MCF 10A (cell line): ENCODE results near the gene KRTAP5-6. TPM values are rescaled to one million over a fixed set of nuclear protein-coding genes. Genes with fewer than 3 reads are reported as not detected.

ENCODE experiments used
- BruUV-seq: library from RNA; stranded (reverse); fragments of 400-500 nt; replicated peaks from 2 replicates; lab custom pipeline; 2021; lab: Mats Ljungman, UMichigan
- CTCF ChIA-PET: fragments of 300-600 bp; sonication (Branson Sonifier 250); formaldehyde crosslinking; extraction: SDS; loops from one replicate; lab custom pipeline; 2021; ENCODE audit warnings: antibody characterized with exemption, inconsistent platforms; lab: Yijun Ruan, JAX
- POLR2A ChIA-PET: fragments of 300-600, 350-650 bp; sonication (Branson Sonifier 250); formaldehyde crosslinking; extraction: SDS; loops from one replicate; lab custom pipeline; 2020; ENCODE audit warnings: antibody characterized with exemption, inconsistent platforms; lab: Yijun Ruan, JAX
- DNase-seq: peaks from one replicate; pipeline ENCODE4 v3.0.0-alpha.2; 2018; ENCODE audit not compliant: unreplicated experiment
- H3K27ac Mint-ChIP-seq: one replicate; pipeline ENCODE4 v1.8.0; 2022; ENCODE audit warnings: mild to moderate bottlenecking, low read depth, mixed read lengths; ENCODE audit not compliant: unreplicated experiment
- H3K27me3 Mint-ChIP-seq: one replicate; pipeline ENCODE4 v1.8.0; 2022; ENCODE audit warnings: mixed read lengths; ENCODE audit not compliant: insufficient read depth, unreplicated experiment
- H3K36me3 Mint-ChIP-seq: one replicate; pipeline ENCODE4 v1.8.0; 2022; ENCODE audit warnings: mild to moderate bottlenecking, moderate library complexity, mixed read lengths; ENCODE audit not compliant: insufficient read depth, unreplicated experiment
- H3K4me1 Mint-ChIP-seq: one replicate; pipeline ENCODE4 v1.8.0; 2022; ENCODE audit warnings: mixed read lengths; ENCODE audit not compliant: insufficient read depth, unreplicated experiment
- H3K4me3 Mint-ChIP-seq: one replicate; pipeline ENCODE4 v1.8.0; 2022; ENCODE audit warnings: mild to moderate bottlenecking, moderate library complexity, mixed read lengths; ENCODE audit not compliant: unreplicated experiment
- H3K9me3 Mint-ChIP-seq: one replicate; pipeline ENCODE4 v1.8.0; 2022; ENCODE audit warnings: mixed read lengths; ENCODE audit not compliant: unreplicated experiment
- CTCF ChIP-seq: fragments of 200-600 bp; IDR thresholded peaks from one replicate; pipeline ENCODE4 v1.8.0; 2022; ENCODE audit warnings: antibody characterized with exemption, mild to moderate bottlenecking; ENCODE audit not compliant: unreplicated experiment
- intact Hi-C: fragments of 100-400 bp; cut with micrococcal nuclease; formaldehyde crosslinking; loops from 2 replicates; pipeline ENCODE4 v1.14.1; 2022
- total RNA-seq: library from RNA; stranded (reverse); gene quantifications from 2 replicates; pipeline ENCODE4 v1.2.3, GENCODE V29; 2022

The KRTAP5-6 gene
- total RNA-seq, 1 experiment from 2014 or later: not detected

DNA sequence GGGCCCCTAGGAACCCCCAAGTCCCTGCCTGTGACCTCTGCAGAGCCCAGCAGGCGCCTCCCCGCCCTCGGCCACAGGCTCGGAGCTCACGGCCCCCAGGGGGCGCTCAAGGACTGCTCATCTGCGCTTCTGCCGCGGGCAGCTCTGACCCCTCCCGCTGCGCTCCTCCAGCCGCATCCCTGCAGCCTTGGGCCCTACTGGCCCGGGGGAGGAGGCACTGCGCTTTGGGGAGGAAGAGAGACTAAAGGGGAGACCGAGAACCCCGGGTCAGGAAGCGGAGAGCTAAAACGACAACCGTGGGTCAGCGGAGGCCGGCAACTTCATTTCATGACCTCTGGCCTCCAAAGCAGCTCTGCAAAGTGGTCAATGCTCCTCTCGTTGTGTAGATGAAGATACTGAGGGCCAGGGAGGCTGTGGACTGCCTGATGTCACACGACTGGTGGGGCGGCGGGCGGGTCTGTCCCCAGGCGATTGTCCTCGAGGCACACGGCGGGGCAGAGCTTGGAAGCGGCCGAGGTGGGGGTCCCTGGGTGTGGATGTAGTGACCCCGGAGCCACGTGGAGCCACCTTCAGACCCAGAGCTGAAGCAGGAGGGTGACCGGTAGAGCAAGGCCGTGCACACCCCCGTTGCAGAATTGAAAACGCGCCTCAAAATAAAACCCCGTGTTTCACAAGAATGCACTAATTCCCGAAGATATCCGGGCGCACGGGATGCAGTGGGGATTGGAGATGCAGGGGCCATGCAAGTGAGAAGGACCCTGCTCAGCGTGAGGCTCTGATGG, 2.7 kb upstream of the KRTAP5-6 start:
- BruUV-seq: no TSS peak
- Mint-ChIP-seq H3K9me3 (no peaks in the 10 kb centered on the region), H3K4me3 (peak overlapping the region; percentile 11), H3K27ac (no peak overlapping the region), H3K36me3 (peaks cover 6% of the 10 kb centered on the region), H3K27me3 (no peaks in the 10 kb centered on the region), H3K4me1 (peaks cover 11% of the 10 kb centered on the region)
- TF ChIP-seq CTCF: peak; percentile 91
- intact Hi-C loops: loop anchor here (5.0 kb wide), 1 partner anchor 42 kb away; no protein-coding TSS in a partner anchor
- DNase-seq: peak; percentile 69
- CTCF ChIA-PET: interaction anchor here (0.5 to 6.0 kb wide), 74 partner anchors 7 to 1207 kb away, joined by 3 to 171 read pairs (median 5); partner anchors contain the start of genes H19, MRPL23 and SYT8
- POLR2A ChIA-PET: interaction anchor here (0.6 to 2.6 kb wide), 12 partner anchors 23 to 308 kb away, joined by 3 to 49 read pairs (median 4); partner anchors contain the start of genes MRPL23 and SYT8

DNA sequence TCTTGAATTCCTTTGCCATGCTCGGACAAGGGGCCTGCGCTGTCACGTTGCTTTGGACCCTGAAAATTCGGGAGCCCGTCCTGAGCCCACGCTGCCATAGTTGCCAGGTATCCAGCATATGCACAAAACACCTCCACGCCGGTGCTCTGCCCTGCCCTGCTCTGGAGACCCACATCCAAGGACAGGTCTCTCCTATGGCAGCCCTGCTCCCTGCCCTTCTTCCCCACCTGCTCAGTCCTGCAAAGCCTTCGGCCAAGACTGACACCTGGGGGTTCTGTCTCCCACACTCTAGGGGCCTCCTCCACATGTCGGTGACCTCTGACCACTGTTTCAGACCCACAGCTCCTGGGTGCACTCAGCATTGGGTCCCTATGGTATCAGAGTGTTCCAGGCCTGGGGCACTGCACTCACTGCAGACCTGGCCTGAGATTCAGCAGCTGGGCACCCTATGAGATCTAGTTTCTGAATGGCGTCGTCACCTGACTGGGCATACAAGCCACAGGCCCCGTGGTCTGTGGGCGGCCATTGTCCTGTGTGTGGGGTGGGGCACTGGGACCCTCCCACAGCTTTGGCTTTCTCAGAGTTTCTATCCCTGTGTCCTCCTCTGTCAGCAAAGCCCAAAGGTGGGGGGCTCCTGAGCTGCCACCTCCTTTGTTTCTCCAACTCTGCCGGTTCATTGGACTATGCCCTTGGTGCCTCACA, 2.0 kb upstream of the KRTAP5-6 start:
- H3K27me3 Mint-ChIP-seq: no peaks in the 10 kb centered on the region
- TF ChIP-seq CTCF: no peak
- H3K4me3 Mint-ChIP-seq: no peak overlapping the region
- DNase-seq: no peak
- CTCF ChIA-PET: interaction anchor here (0.7 to 6.0 kb wide), 28 partner anchors 8 to 617 kb away, joined by 3 to 171 read pairs (median 9); partner anchors contain the start of genes H19, MRPL23 and SYT8
- no peaks in the 10 kb centered on the region for H3K9me3 Mint-ChIP-seq
- H3K4me1 Mint-ChIP-seq: peaks cover 11% of the 10 kb centered on the region
- H3K27ac Mint-ChIP-seq: no peak overlapping the region
- intact Hi-C loops: loop anchor here (5.0 kb wide), 1 partner anchor 43 kb away; no protein-coding TSS in a partner anchor
- H3K36me3 Mint-ChIP-seq: peaks cover 6% of the 10 kb centered on the region
- POLR2A ChIA-PET: interaction anchor here (1.6 to 2.6 kb wide), 4 partner anchors 43 to 253 kb away, joined by 4 to 49 read pairs (median 8); partner anchors contain the start of genes MRPL23 and SYT8
- BruUV-seq: no TSS peak

DNA sequence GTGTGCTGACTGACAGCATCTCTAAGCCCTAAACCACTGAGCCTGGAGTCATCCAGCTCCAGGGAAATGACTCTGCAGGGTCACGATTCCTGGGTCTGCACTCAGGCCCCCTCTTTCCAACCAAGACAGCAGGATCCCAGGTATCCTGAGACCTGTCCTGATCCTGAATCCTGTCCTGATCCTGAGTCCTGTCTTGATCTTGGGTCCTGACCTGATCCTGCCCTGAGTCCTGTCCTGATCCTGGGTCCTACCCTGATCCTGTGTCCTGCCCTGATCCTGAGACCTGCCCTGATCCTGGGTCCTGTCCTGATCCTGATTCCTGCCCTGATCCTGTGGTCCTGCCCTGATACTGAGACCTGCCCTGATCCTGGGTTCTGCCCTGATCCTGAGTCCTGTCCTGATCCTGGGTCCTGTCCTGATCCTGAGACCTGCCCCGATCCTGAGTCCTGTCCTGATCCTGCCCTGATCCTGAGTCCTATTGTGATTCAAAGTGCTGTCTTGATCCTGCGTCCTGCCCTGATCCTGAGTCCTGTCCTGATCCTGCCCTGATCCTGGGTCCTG, 1.4 kb upstream of the KRTAP5-6 start:
- DNase-seq: no peak

More for the DNA sequence above, 1.4 kb upstream of the KRTAP5-6 start:
- no peak for TF ChIP-seq CTCF
- intact Hi-C loops: no loop called here
- no TSS peak for BruUV-seq
- H3K4me1 Mint-ChIP-seq: peaks cover 11% of the 10 kb centered on the region
- ChIA-PET POLR2A (no interaction called here), CTCF (interaction anchor here (2.3 to 6.0 kb wide), 6 partner anchors 13 to 252 kb away, joined by 12 to 171 read pairs (median 30); partner anchors contain the start of genes MRPL23 and SYT8)
- no peaks in the 10 kb centered on the region for H3K9me3 Mint-ChIP-seq
- no peaks in the 10 kb centered on the region for H3K27me3 Mint-ChIP-seq
- H3K4me3 Mint-ChIP-seq: no peak overlapping the region
- no peak overlapping the region for H3K27ac Mint-ChIP-seq
- peaks cover 6% of the 10 kb centered on the region for H3K36me3 Mint-ChIP-seq
